Liver (tissue), 9 donors: ENCODE measurements around the gene CASP10. TPM values are rescaled to one million over a fixed set of nuclear protein-coding genes. Genes with fewer than 3 reads are reported as not detected.

Source experiments
- DNase-seq: peaks from one replicate; pipeline ENCODE4 v3.0.0-alpha.2; 2017; ENCODE audit warnings: low spot score
- H3K27ac ChIP-seq, 2 donors: one replicate each; pipeline ENCODE4 v1.7.0; 2013; ENCODE audit warnings: inconsistent platforms in 2 of 2, low read length in 2 of 2, control low read depth in 1 of 2, low read depth in 1 of 2, mild to moderate bottlenecking in 1 of 2
- H3K27me3 ChIP-seq, 4 donors: one replicate each; pipeline versions ENCODE4 v1.6.1 to v1.7.0; 2013; ENCODE audit warnings: low read length in 3 of 4, inconsistent platforms in 1 of 4, mild to moderate bottlenecking in 1 of 4, moderate library complexity in 1 of 4; ENCODE audit not compliant: control insufficient read depth in 4 of 4, insufficient read depth in 4 of 4
- H3K36me3 ChIP-seq, 4 donors: one replicate each; pipeline versions ENCODE4 v1.6.1 to v1.7.0; 2013; ENCODE audit warnings: low read length in 3 of 4, mild to moderate bottlenecking in 3 of 4, low read depth in 1 of 4, moderate library complexity in 1 of 4; ENCODE audit not compliant: control insufficient read depth in 4 of 4, insufficient read depth in 3 of 4
- H3K4me1 ChIP-seq, 4 donors: one replicate each; pipeline versions ENCODE4 v1.6.1 to v1.7.0; 2013; ENCODE audit warnings: low read length in 3 of 4, mild to moderate bottlenecking in 3 of 4, moderate library complexity in 1 of 4; ENCODE audit not compliant: control insufficient read depth in 4 of 4, insufficient read depth in 4 of 4
- H3K4me3 ChIP-seq, 3 donors: one replicate each; pipeline versions ENCODE4 v1.6.1 to v1.7.0; 2013; ENCODE audit warnings: low read length in 3 of 3, control low read depth in 1 of 3, low read depth in 1 of 3, mild to moderate bottlenecking in 1 of 3
- H3K9ac ChIP-seq, 2 donors: one replicate each; pipeline ENCODE4 v1.7.0; 2013; ENCODE audit warnings: low read length in 2 of 2, mild to moderate bottlenecking in 2 of 2, moderate library complexity in 2 of 2, control low read depth in 1 of 2, low read depth in 1 of 2
- H3K9me3 ChIP-seq, 4 donors: one replicate each; pipeline versions ENCODE4 v1.6.1 to v1.7.0; 2013; ENCODE audit warnings: low read length in 3 of 4; ENCODE audit not compliant: control insufficient read depth in 4 of 4
- EGR1 ChIP-seq, 2 donors: IDR thresholded peaks; 2 replicates each; pipeline ENCODE4 v1.6.1; 2016 to 2018; ENCODE audit warnings: antibody characterized with exemption in 2 of 2, low read depth in 2 of 2
- FOXA1 ChIP-seq: IDR thresholded peaks from 2 replicates; pipeline ENCODE4 v1.6.1; 2016; ENCODE audit warnings: antibody characterized with exemption
- FOXA2 ChIP-seq: IDR thresholded peaks from 2 replicates; pipeline ENCODE4 v1.6.1; 2016; ENCODE audit warnings: antibody characterized with exemption
- GABPA ChIP-seq, 2 donors: IDR thresholded peaks in 1 of 2; conservative IDR thresholded peaks in 1 of 2; 2 replicates each; pipeline ENCODE4 v1.6.1; 2016; ENCODE audit warnings: antibody characterized with exemption in 2 of 2, mild to moderate bottlenecking in 1 of 2, moderate library complexity in 1 of 2
- HNF4A ChIP-seq, 2 donors: conservative IDR thresholded peaks; 2 replicates each; pipeline ENCODE4 v1.6.1; 2016; ENCODE audit warnings: antibody characterized with exemption in 2 of 2, mild to moderate bottlenecking in 2 of 2
- JUND ChIP-seq, 2 donors: IDR thresholded peaks; 2 replicates each; pipeline ENCODE4 v1.6.1; 2016; ENCODE audit warnings: antibody characterized with exemption in 2 of 2
- NR2F2 ChIP-seq: IDR thresholded peaks from 2 replicates; pipeline ENCODE4 v1.6.1; 2016; ENCODE audit warnings: antibody characterized with exemption
- RAD21 ChIP-seq, 2 donors: IDR thresholded peaks; 2 replicates each; pipeline ENCODE4 v1.6.1; 2016; ENCODE audit warnings: antibody characterized with exemption in 2 of 2, mild to moderate bottlenecking in 2 of 2
- RXRA ChIP-seq, 2 donors: IDR thresholded peaks; 2 replicates each; pipeline ENCODE4 v1.6.1; 2017 to 2018; ENCODE audit warnings: antibody characterized with exemption in 2 of 2, mild to moderate bottlenecking in 1 of 2
- SP1 ChIP-seq: IDR thresholded peaks from 2 replicates; pipeline ENCODE4 v1.6.1; 2018; ENCODE audit warnings: antibody characterized with exemption, mild to moderate bottlenecking
- TAF1 ChIP-seq: conservative IDR thresholded peaks from 2 replicates; pipeline ENCODE4 v1.6.1; 2016; ENCODE audit warnings: antibody characterized with exemption, mild to moderate bottlenecking
- YY1 ChIP-seq: IDR thresholded peaks from 2 replicates; pipeline ENCODE4 v1.6.1; 2016; ENCODE audit warnings: antibody characterized with exemption, mild to moderate bottlenecking
- WGBS: extraction: QIAGEN DNeasy Blood & Tissue Kit; methylation state at CpG from one replicate; pipeline ENCODE4 v1.1.7; 2013; 5-methylcytosine and 5-hydroxymethylcytosine counted together
- polyA plus RNA-seq, 2 donors: library from polyadenylated mRNA; stranded (reverse) in 1 of 2; unstranded in 1 of 2; fragments of 200-250 nt in 1 of 2; fragments of >200 nt in 1 of 2; fragmentation: Nextera tagmentation in 1 of 2; extraction: Ambion mirVana in 1 of 2; gene quantifications; one replicate each; pipeline versions ENCODE4 v1.2.1 to v1.2.3, GENCODE V29; 2013 to 2015
- total RNA-seq, 2 donors: library from RNA; depleted of rRNA; stranded (reverse); fragments of >200 nt; gene quantifications; one replicate each; pipeline ENCODE4 v1.2.3, GENCODE V29; 2014
- TF ChIP-seq, protein P1 (sequence below): IDR thresholded peaks from 2 replicates; pipeline ENCODE4 v1.6.1; 2016; ENCODE audit warnings: antibody characterized with exemption
- TF ChIP-seq, protein P2 (sequence below): fragments of 150-350 bp; IDR thresholded peaks from 2 replicates; pipeline ENCODE4 v1.5.1; 2017; ENCODE audit warnings: improper control_type of control experiment, low read depth, low read length; ENCODE audit not compliant: missing input control
- TF ChIP-seq, protein P3 (sequence below): IDR thresholded peaks from 2 replicates; pipeline ENCODE4 v1.6.1; 2016; ENCODE audit warnings: antibody characterized with exemption, mild to moderate bottlenecking
- TF ChIP-seq, protein P4 (sequence below): IDR thresholded peaks from 2 replicates; pipeline ENCODE4 v1.6.1; 2016; ENCODE audit warnings: antibody characterized with exemption
- donor health status: healthy.
- donor health status: healthy.
- donor health status: healthy.
- donor health status: healthy.
- donor health status: healthy.

CASP10 gene
- total and polyA plus RNA-seq, 4 donors: 2.2 to 13.6 (median 5.6) TPM

DNA sequence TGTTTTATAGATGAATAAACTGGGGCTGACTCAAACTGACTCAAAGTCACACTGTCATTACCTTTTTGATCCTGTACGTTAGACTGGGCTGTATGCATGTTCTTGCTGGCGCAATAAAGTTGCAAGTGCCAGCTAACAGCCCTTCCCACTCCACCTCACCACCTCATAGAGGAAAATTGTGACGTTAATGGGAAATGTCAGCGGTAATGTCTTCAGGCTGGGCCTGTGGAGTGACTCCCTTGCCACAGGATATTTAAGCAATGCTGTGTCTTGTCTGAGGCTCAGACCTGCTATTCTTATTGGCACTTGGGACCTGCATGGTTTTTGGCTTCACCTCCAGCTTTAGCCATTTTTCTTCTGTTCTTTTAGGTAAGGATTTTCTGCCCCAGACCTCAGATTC lies 25.2 kb upstream of the CASP10 start (continued):
- TF ChIP-seq, protein P1, sequence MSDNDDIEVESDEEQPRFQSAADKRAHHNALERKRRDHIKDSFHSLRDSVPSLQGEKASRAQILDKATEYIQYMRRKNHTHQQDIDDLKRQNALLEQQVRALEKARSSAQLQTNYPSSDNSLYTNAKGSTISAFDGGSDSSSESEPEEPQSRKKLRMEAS: no peak

DNA sequence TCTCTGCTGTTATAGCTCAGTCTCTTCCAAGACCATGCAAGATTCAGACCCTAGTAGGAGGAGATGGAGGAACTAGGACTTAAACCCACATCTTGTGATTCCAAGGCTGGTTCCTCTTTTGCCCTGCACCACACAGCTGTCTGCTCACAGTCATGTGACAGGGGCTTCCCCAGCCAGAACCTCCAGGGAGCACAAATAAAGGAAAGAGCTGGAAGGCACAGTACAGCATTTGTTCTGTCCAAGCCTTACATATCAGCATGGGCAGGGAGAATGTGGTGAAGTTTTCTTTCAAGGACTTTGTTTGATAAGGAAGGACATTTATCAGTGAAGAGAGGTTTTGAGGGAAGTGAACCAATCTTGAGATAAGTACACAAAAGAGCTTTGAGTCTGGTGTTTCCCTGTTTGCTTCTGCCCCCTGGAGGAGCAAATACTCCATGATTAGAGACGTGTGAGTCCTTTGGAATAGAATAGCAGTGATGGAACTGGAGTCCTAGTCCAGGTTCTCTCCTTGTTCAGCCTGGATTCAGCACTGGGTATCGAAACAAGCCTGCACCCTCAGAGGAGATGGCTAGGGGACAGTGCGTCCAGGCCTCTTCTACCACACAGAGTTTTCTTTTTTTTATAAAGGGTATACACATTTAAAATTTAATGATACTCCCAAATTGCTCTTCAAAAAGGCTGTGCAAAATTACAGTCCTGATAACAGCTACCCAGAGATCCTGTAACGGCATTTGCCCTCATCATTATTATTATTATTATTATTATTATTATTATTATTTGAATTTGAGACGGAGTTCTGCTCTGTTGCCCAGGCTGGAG lies 24.6 kb upstream of the CASP10 start:
- WGBS: 56% methylated on average over 5 of the region's 5 CpGs
- H3K4me1 ChIP-seq: peaks cover 0 to 8% (median 2%) of the 10 kb centered on the region in 4 donors
- H3K36me3 ChIP-seq: peaks cover 4 to 73% (median 66%) of the 10 kb centered on the region in 4 donors
- H3K9me3 ChIP-seq: no peaks in the 10 kb centered on the region
- H3K27me3 ChIP-seq: no peaks in the 10 kb centered on the region
- H3K9ac ChIP-seq: no peak overlapping the region
- TF ChIP-seq JUND (IDR thresholded peaks at IDR 0.05) (no peak), NR2F2 (peak; percentile 56), EGR1 (IDR thresholded peaks at IDR 0.05; ENCODE audit: low read depth in 2 of 2) (no peak), RAD21 (IDR thresholded peaks at IDR 0.05) (peak; percentile 83 to 85), YY1 (no peak), SP1 (no peak), FOXA1 (no peak), FOXA2 (peak; percentile 15), GABPA (IDR thresholded peaks at IDR 0.05 in 1 of 2, conservative IDR thresholded peaks at IDR 0.05 in 1 of 2) (no peak), RXRA (IDR thresholded peaks at IDR 0.05) (peak in 1 of 2 donors; percentile 1), TAF1 (no peak), HNF4A (conservative IDR thresholded peaks at IDR 0.05) (no peak)
- TF ChIP-seq, protein P2, sequence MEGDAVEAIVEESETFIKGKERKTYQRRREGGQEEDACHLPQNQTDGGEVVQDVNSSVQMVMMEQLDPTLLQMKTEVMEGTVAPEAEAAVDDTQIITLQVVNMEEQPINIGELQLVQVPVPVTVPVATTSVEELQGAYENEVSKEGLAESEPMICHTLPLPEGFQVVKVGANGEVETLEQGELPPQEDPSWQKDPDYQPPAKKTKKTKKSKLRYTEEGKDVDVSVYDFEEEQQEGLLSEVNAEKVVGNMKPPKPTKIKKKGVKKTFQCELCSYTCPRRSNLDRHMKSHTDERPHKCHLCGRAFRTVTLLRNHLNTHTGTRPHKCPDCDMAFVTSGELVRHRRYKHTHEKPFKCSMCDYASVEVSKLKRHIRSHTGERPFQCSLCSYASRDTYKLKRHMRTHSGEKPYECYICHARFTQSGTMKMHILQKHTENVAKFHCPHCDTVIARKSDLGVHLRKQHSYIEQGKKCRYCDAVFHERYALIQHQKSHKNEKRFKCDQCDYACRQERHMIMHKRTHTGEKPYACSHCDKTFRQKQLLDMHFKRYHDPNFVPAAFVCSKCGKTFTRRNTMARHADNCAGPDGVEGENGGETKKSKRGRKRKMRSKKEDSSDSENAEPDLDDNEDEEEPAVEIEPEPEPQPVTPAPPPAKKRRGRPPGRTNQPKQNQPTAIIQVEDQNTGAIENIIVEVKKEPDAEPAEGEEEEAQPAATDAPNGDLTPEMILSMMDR: peak; percentile 47
- TF ChIP-seq, protein P3, sequence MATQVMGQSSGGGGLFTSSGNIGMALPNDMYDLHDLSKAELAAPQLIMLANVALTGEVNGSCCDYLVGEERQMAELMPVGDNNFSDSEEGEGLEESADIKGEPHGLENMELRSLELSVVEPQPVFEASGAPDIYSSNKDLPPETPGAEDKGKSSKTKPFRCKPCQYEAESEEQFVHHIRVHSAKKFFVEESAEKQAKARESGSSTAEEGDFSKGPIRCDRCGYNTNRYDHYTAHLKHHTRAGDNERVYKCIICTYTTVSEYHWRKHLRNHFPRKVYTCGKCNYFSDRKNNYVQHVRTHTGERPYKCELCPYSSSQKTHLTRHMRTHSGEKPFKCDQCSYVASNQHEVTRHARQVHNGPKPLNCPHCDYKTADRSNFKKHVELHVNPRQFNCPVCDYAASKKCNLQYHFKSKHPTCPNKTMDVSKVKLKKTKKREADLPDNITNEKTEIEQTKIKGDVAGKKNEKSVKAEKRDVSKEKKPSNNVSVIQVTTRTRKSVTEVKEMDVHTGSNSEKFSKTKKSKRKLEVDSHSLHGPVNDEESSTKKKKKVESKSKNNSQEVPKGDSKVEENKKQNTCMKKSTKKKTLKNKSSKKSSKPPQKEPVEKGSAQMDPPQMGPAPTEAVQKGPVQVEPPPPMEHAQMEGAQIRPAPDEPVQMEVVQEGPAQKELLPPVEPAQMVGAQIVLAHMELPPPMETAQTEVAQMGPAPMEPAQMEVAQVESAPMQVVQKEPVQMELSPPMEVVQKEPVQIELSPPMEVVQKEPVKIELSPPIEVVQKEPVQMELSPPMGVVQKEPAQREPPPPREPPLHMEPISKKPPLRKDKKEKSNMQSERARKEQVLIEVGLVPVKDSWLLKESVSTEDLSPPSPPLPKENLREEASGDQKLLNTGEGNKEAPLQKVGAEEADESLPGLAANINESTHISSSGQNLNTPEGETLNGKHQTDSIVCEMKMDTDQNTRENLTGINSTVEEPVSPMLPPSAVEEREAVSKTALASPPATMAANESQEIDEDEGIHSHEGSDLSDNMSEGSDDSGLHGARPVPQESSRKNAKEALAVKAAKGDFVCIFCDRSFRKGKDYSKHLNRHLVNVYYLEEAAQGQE: no peak
- TF ChIP-seq, protein P4, sequence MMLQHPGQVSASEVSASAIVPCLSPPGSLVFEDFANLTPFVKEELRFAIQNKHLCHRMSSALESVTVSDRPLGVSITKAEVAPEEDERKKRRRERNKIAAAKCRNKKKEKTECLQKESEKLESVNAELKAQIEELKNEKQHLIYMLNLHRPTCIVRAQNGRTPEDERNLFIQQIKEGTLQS: no peak
- H3K4me3 ChIP-seq: no peak overlapping the region
- peak; percentile 65 for DNase-seq
- peak overlapping the region; percentile 31 to 62 for H3K27ac ChIP-seq
